HCT116 (cell line): ENCODE results near the gene ZNF414.

ENCODE experiments used
- YY1 ChIP-seq: IDR thresholded peaks from 2 replicates; pipeline ENCODE4 v1.6.1; 2011; ENCODE audit warnings: low read length, low read depth, moderate library complexity, mild to moderate bottlenecking; ENCODE audit not compliant: insufficient replicate concordance; ENCODE audit errors: extremely low read depth
- ZNF274 ChIP-seq: fragments of 200-500 bp; sonication (Bioruptor generic); IDR thresholded peaks from 2 replicates; pipeline ENCODE4 v1.6.1; 2014; ENCODE audit warnings: mild to moderate bottlenecking, low read depth, low read length, inconsistent platforms
- TF ChIP-seq, protein P1 (sequence below): IDR thresholded peaks from 2 replicates; pipeline ENCODE4 v1.6.1; 2011; ENCODE audit warnings: mild to moderate bottlenecking, low read length, moderate library complexity; ENCODE audit not compliant: insufficient replicate concordance; ENCODE audit errors: extremely low read depth
- TF ChIP-seq, protein P2 (sequence below), 3 experiments: fragments of 200-600 bp in 1 of 3; sonication (generic) in 1 of 3; IDR thresholded peaks in 2 of 3; conservative IDR thresholded peaks in 1 of 3; 2 replicates each; pipeline ENCODE4 v1.5.1; 2012 to 2017; ENCODE audit warnings: low read depth in 2 of 3, low read length in 2 of 3, antibody characterized with exemption in 1 of 3, borderline replicate concordance in 1 of 3, control low read depth in 1 of 3, mild to moderate bottlenecking in 1 of 3, mixed read lengths in 1 of 3, mixed run types in 1 of 3, moderate library complexity in 1 of 3; ENCODE audit not compliant: insufficient read depth in 1 of 3
- TF ChIP-seq, protein P3 (sequence below): IDR thresholded peaks from 2 replicates; pipeline ENCODE4 v1.6.1; 2012

DNA sequence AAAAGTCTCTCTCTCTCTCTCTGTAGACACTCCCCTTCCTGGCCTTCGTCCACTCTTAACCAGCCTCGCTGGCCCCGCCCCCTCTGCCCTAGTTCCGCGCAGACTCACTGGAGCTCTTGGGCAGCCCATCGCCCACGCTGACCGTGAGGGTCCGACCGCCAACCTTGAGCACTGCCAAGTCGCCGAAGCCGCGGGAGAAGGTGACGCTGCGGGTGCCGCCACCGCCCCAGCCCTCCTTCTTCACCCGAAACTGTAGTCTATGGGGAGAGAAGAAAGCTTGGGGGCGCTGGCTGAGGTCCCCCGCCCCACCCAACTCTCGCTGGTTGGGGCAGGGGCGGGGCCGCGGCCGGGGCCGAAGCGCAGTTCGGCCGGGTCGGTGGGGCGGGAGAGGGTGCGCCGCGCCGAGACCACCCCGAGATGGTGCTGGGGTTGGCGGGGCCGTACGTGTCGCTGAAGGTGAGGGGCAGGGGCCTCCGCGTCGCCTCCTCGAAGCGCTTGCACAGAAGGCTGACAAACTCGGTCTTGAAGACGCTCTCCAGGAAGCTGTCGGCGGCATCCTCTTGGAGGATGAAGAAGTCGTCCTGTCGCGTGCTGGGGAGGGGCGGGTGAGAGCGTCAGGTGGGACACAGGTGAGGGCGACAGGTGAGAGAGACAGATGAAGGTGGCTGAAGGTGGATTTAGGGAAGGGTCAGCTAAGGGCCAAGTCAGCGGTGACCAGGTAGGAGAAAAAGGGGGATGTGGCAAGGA, 12.6 kb upstream of the ZNF414 start:
- TF ChIP-seq ZNF274, result no peak
- TF ChIP-seq, protein P1, sequence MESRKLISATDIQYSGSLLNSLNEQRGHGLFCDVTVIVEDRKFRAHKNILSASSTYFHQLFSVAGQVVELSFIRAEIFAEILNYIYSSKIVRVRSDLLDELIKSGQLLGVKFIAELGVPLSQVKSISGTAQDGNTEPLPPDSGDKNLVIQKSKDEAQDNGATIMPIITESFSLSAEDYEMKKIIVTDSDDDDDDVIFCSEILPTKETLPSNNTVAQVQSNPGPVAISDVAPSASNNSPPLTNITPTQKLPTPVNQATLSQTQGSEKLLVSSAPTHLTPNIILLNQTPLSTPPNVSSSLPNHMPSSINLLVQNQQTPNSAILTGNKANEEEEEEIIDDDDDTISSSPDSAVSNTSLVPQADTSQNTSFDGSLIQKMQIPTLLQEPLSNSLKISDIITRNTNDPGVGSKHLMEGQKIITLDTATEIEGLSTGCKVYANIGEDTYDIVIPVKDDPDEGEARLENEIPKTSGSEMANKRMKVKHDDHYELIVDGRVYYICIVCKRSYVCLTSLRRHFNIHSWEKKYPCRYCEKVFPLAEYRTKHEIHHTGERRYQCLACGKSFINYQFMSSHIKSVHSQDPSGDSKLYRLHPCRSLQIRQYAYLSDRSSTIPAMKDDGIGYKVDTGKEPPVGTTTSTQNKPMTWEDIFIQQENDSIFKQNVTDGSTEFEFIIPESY, result no peak
- TF ChIP-seq, protein P2, sequence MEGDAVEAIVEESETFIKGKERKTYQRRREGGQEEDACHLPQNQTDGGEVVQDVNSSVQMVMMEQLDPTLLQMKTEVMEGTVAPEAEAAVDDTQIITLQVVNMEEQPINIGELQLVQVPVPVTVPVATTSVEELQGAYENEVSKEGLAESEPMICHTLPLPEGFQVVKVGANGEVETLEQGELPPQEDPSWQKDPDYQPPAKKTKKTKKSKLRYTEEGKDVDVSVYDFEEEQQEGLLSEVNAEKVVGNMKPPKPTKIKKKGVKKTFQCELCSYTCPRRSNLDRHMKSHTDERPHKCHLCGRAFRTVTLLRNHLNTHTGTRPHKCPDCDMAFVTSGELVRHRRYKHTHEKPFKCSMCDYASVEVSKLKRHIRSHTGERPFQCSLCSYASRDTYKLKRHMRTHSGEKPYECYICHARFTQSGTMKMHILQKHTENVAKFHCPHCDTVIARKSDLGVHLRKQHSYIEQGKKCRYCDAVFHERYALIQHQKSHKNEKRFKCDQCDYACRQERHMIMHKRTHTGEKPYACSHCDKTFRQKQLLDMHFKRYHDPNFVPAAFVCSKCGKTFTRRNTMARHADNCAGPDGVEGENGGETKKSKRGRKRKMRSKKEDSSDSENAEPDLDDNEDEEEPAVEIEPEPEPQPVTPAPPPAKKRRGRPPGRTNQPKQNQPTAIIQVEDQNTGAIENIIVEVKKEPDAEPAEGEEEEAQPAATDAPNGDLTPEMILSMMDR (IDR thresholded peaks at IDR 0.05 in 2 of 3, conservative IDR thresholded peaks at IDR 0.05 in 1 of 3; ENCODE audit: borderline replicate concordance in 1 of 3, insufficient read depth in 1 of 3, low read depth in 2 of 3, low read length in 2 of 3), result no peak
- TF ChIP-seq, protein P3, sequence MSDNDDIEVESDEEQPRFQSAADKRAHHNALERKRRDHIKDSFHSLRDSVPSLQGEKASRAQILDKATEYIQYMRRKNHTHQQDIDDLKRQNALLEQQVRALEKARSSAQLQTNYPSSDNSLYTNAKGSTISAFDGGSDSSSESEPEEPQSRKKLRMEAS, result no peak
- TF ChIP-seq YY1, result no peak
